ENCODE data around the gene OPCML. TPM values are rescaled to one million over a fixed set of nuclear protein-coding genes. Genes with fewer than 3 reads are reported as not detected.

OPCML gene
- total and polyA plus RNA-seq, 2 of the 13 experiments (the other 11 are each of a cell fraction or from before 2014, with no cell fraction given), result not detected

DNA sequence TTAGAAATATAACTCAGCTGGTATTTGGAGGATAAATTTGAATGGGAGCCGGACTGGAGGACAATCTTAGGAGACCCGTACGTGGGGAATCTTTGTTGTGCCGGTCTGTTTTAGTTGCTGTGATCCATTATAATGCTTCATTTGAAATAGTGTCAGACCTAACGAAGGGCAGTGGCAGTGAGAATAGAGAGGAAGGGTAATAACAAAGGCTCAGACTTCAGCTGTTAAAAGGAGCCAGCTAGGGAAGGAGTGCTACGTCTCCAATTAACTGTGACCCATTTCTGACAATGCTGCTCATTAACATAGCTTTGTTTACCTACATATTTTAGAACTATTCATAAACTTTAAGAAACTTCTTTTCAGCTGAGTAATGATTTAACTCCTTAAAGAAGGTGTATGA, 246.9 kb downstream of the OPCML start:
- DNase-seq (ENCODE audit: low spot score) (no peak), FAIRE-seq (no peak), ATAC-seq (no peak)
- Histone ChIP-seq H4K20me1 (ENCODE audit: insufficient read depth, low read length) (no peaks in the 10 kb centered on the region), H3K4me2 (ENCODE audit: low read depth, low read length) (no peak overlapping the region), H3K79me2 (ENCODE audit: insufficient read depth, low read length) (no peaks in the 10 kb centered on the region), H3K9me3 (ENCODE audit: low read length) (no peaks in the 10 kb centered on the region), H2AFZ (ENCODE audit: low read length) (no peak overlapping the region), H3K27me3 (ENCODE audit: control insufficient read depth in 1 of 2, insufficient read depth in 2 of 2, low read length in 2 of 2) (peaks cover 0 to 3% of the 10 kb centered on the region in 2 experiments; a peak in 2 of 5 replicates), H3K4me3 (replicated peaks in 1 of 3; ENCODE audit: insufficient read depth in 1 of 3, low read depth in 2 of 3, low read length in 3 of 3) (no peak overlapping the region), H3K4me1 (ENCODE audit: insufficient read depth, low read length) (no peaks in the 10 kb centered on the region), H3K36me3 (replicated peaks in 1 of 2; ENCODE audit: control insufficient read depth in 1 of 2, insufficient read depth in 2 of 2, low read length in 2 of 2) (no peaks in the 10 kb centered on the region), H3K9ac (ENCODE audit: insufficient read depth, low read depth, low read length) (no peak overlapping the region), H3K27ac (ENCODE audit: extremely low read length, insufficient read depth, low read length) (no peak overlapping the region)
- 2% methylated on average over 6 of the region's 6 CpGs for WGBS (ENCODE audit: low lambda C conversion rate)
- no TSS peak for BruUV-seq (replicated peaks)
- ChIA-PET POLR2A (no interaction called here), CTCF (ENCODE audit: low intra/inter-chr PET ratio, low total read pairs) (no interaction called here)
- TF ChIP-seq HOXA9 (CRISPR knock-in tag; IDR thresholded peaks at IDR 0.05; ENCODE audit: borderline replicate concordance) (no peak), HDAC1 (CRISPR knock-in tag; IDR thresholded peaks at IDR 0.05) (no peak), ZNF598 (CRISPR knock-in tag; IDR thresholded peaks at IDR 0.05; ENCODE audit: borderline replicate concordance) (no peak), SYNCRIP (IDR thresholded peaks at IDR 0.05; ENCODE audit: insufficient read depth, low read depth, low read length) (no peak), ZNF121 (CRISPR knock-in tag; IDR thresholded peaks at IDR 0.05) (no peak), SCMH1 (CRISPR knock-in tag; IDR thresholded peaks at IDR 0.05; ENCODE audit: borderline replicate concordance) (no peak), SALL1 (CRISPR knock-in tag; IDR thresholded peaks at IDR 0.05) (no peak)
- TF ChIP-seq, protein P1, sequence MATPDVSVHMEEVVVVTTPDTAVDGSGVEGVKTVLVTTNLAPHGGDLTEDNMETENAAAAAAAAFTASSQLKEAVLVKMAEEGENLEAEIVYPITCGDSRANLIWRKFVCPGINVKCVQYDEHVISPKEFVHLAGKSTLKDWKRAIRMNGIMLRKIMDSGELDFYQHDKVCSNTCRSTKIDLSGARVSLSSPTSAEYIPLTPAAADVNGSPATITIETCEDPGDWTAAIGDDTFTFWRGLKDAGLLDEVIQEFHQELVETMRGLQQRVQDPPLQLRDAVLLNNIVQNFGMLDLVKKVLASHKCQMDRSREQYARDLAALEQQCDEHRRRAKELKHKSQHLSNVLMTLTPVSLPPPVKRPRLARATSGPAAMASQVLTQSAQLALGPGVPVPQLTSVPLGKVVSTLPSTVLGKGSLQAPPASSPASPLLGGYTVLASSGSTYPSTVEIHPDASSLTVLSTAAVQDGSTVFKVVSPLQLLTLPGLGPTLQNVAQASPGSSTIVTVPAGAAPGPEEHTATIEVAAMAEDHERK (CRISPR knock-in tag; IDR thresholded peaks at IDR 0.05; ENCODE audit: low read depth), result no peak
- TF ChIP-seq, protein P2, sequence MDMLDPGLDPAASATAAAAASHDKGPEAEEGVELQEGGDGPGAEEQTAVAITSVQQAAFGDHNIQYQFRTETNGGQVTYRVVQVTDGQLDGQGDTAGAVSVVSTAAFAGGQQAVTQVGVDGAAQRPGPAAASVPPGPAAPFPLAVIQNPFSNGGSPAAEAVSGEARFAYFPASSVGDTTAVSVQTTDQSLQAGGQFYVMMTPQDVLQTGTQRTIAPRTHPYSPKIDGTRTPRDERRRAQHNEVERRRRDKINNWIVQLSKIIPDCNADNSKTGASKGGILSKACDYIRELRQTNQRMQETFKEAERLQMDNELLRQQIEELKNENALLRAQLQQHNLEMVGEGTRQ (IDR thresholded peaks at IDR 0.05; ENCODE audit: low read depth, low read length), result no peak
- TF ChIP-seq, protein P2 (CRISPR knock-in tag; IDR thresholded peaks at IDR 0.05; ENCODE audit: borderline replicate concordance), result no peak
- TF ChIP-seq, protein P3, sequence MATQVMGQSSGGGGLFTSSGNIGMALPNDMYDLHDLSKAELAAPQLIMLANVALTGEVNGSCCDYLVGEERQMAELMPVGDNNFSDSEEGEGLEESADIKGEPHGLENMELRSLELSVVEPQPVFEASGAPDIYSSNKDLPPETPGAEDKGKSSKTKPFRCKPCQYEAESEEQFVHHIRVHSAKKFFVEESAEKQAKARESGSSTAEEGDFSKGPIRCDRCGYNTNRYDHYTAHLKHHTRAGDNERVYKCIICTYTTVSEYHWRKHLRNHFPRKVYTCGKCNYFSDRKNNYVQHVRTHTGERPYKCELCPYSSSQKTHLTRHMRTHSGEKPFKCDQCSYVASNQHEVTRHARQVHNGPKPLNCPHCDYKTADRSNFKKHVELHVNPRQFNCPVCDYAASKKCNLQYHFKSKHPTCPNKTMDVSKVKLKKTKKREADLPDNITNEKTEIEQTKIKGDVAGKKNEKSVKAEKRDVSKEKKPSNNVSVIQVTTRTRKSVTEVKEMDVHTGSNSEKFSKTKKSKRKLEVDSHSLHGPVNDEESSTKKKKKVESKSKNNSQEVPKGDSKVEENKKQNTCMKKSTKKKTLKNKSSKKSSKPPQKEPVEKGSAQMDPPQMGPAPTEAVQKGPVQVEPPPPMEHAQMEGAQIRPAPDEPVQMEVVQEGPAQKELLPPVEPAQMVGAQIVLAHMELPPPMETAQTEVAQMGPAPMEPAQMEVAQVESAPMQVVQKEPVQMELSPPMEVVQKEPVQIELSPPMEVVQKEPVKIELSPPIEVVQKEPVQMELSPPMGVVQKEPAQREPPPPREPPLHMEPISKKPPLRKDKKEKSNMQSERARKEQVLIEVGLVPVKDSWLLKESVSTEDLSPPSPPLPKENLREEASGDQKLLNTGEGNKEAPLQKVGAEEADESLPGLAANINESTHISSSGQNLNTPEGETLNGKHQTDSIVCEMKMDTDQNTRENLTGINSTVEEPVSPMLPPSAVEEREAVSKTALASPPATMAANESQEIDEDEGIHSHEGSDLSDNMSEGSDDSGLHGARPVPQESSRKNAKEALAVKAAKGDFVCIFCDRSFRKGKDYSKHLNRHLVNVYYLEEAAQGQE (IDR thresholded peaks at IDR 0.05; ENCODE audit: borderline replicate concordance in 1 of 2, low read depth in 1 of 2, low read length in 2 of 2), result no peak
- in situ Hi-C loops (cut with HindIII; ENCODE audit: extremely low pct_ligation_motif_present, low pct_unique_long_range_greater_than_20kb) (no loop called here), intact Hi-C loops (cut with micrococcal nuclease; ENCODE audit: unreplicated experiment) (no loop called here)

Data from HepG2 (cell line).